ENCODE measurements around the gene LONP2.

DNA sequence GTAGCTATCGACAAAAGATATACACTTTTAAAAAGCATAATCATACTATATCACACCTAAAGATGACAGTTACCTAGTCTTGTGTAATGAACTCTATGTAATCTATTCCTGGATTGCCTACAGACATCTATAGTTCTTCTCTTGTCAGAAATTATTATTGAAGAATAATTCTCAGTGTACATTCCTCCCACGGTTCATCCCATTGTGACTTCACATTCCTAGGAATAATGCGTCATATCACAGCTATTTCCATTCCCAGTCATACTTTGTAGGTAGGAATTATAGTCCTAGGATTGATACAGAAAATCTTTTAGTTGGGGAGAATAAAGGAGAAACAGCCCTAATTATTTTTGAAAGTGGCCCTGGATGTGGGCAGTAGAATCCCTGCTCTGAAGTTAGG is 47.2 kb downstream of the LONP2 start:
- TF ChIP-seq, protein P1, sequence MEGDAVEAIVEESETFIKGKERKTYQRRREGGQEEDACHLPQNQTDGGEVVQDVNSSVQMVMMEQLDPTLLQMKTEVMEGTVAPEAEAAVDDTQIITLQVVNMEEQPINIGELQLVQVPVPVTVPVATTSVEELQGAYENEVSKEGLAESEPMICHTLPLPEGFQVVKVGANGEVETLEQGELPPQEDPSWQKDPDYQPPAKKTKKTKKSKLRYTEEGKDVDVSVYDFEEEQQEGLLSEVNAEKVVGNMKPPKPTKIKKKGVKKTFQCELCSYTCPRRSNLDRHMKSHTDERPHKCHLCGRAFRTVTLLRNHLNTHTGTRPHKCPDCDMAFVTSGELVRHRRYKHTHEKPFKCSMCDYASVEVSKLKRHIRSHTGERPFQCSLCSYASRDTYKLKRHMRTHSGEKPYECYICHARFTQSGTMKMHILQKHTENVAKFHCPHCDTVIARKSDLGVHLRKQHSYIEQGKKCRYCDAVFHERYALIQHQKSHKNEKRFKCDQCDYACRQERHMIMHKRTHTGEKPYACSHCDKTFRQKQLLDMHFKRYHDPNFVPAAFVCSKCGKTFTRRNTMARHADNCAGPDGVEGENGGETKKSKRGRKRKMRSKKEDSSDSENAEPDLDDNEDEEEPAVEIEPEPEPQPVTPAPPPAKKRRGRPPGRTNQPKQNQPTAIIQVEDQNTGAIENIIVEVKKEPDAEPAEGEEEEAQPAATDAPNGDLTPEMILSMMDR (IDR thresholded peaks at IDR 0.05; ENCODE audit: low read depth, low read length), result no peak
- no peak for TF ChIP-seq EZH2phosphoT487 (IDR thresholded peaks at IDR 0.05; ENCODE audit: low read depth)

Measured in OCI-LY3 (cell line).